ENCODE measurements around the gene ASIC1. TPM values are rescaled to one million over a fixed set of nuclear protein-coding genes. Genes with fewer than 3 reads are reported as not detected.

ASIC1 gene
- total and polyA plus RNA-seq, 4 donors, result 14.3 to 148 (median 79.5) TPM

- H3K36me3 ChIP-seq (ENCODE audit: control insufficient read depth, insufficient read depth, low read length), result peaks cover 37% of the 10 kb centered on the region
- H3K4me3 ChIP-seq (ENCODE audit: low read depth, low read length), result peak overlapping the region; percentile 41
- DNase-seq (ENCODE audit: low read depth in 4 of 6, low spot score in 6 of 6), result peak in 2 of 6 donors; percentile 47 to 58
- H3K27ac ChIP-seq (ENCODE audit: low read depth, low read length), result no peak overlapping the region
- H3K27me3 ChIP-seq (ENCODE audit: control insufficient read depth, insufficient read depth, low read length), result peaks cover 2% of the 10 kb centered on the region
- H3K4me1 ChIP-seq (ENCODE audit: control insufficient read depth, insufficient read depth, low read length), result peaks cover 57% of the 10 kb centered on the region
- H3K9me3 ChIP-seq (ENCODE audit: control insufficient read depth, insufficient read depth, low read length), result no peaks in the 10 kb centered on the region
- 15% methylated on average over 11 of the region's 30 CpGs for WGBS (ENCODE audit: insufficient coverage)
Observed at GRCh38 chr12:50057896-50058670, 687 bp downstream of the ASIC1 start.

DNA sequence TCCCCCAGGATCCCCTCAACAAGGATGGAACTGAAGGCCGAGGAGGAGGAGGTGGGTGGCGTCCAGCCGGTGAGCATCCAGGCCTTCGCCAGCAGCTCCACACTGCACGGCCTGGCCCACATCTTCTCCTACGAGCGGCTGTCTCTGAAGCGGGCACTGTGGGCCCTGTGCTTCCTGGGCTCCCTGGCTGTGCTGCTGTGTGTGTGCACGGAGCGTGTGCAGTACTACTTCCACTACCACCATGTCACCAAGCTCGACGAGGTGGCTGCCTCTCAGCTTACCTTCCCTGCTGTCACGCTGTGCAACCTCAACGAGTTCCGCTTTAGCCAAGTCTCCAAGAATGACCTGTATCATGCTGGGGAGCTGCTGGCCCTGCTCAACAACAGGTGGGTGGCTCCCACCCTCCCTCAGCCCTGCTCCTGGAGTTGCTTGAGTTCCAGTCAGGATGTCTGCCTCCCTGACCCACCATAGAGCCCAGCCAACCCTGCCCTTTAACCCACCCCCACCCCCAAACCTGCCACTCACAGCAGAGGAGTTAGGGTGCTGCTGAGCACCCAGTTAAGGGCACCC lies 1.4 kb downstream of the ASIC1 start:
- peaks cover 65% of the 10 kb centered on the region for H3K4me1 ChIP-seq (ENCODE audit: control insufficient read depth, insufficient read depth, low read length)
- WGBS (ENCODE audit: insufficient coverage), result 68% methylated on average over 14 of the region's 15 CpGs
- H3K4me3 ChIP-seq (ENCODE audit: low read depth, low read length), result no peak overlapping the region
- H3K36me3 ChIP-seq (ENCODE audit: control insufficient read depth, insufficient read depth, low read length), result peaks cover 45% of the 10 kb centered on the region
- no peaks in the 10 kb centered on the region for H3K9me3 ChIP-seq (ENCODE audit: control insufficient read depth, insufficient read depth, low read length)
- no peak for DNase-seq (ENCODE audit: low read depth in 4 of 6, low spot score in 6 of 6)
- H3K27me3 ChIP-seq (ENCODE audit: control insufficient read depth, insufficient read depth, low read length), result peaks cover 2% of the 10 kb centered on the region
- H3K27ac ChIP-seq (ENCODE audit: low read depth, low read length), result no peak overlapping the region

GRCh38 chr12:50059440-50060119 lies 2.2 kb downstream of the ASIC1 start:
- peaks cover 52% of the 10 kb centered on the region for H3K36me3 ChIP-seq (ENCODE audit: control insufficient read depth, insufficient read depth, low read length)
- H3K4me3 ChIP-seq (ENCODE audit: low read depth, low read length), result no peak overlapping the region
- no peak for DNase-seq (ENCODE audit: low read depth in 4 of 6, low spot score in 6 of 6)
- no peaks in the 10 kb centered on the region for H3K9me3 ChIP-seq (ENCODE audit: control insufficient read depth, insufficient read depth, low read length)
- WGBS (ENCODE audit: insufficient coverage), result 78% methylated on average over 11 of the region's 12 CpGs
- peaks cover 70% of the 10 kb centered on the region for H3K4me1 ChIP-seq (ENCODE audit: control insufficient read depth, insufficient read depth, low read length)
- H3K27ac ChIP-seq (ENCODE audit: low read depth, low read length), result no peak overlapping the region
- H3K27me3 ChIP-seq (ENCODE audit: control insufficient read depth, insufficient read depth, low read length), result peaks cover 2% of the 10 kb centered on the region

GRCh38 chr12:50060120-50060468 lies 2.7 kb downstream of the ASIC1 start:
- Histone ChIP-seq H3K36me3 (ENCODE audit: control insufficient read depth, insufficient read depth, low read length) (peaks cover 54% of the 10 kb centered on the region), H3K4me3 (ENCODE audit: low read depth, low read length) (no peak overlapping the region), H3K9me3 (ENCODE audit: control insufficient read depth, insufficient read depth, low read length) (no peaks in the 10 kb centered on the region), H3K4me1 (ENCODE audit: control insufficient read depth, insufficient read depth, low read length) (peaks cover 75% of the 10 kb centered on the region), H3K27me3 (ENCODE audit: control insufficient read depth, insufficient read depth, low read length) (peaks cover 2% of the 10 kb centered on the region), H3K27ac (ENCODE audit: low read depth, low read length) (no peak overlapping the region)
- no CpG with 5 or more reads among the region's 4 CpGs for WGBS (ENCODE audit: insufficient coverage)
- DNase-seq (ENCODE audit: low read depth in 4 of 6, low spot score in 6 of 6), result no peak

- Histone ChIP-seq H3K4me3 (ENCODE audit: low read depth, low read length) (no peak overlapping the region), H3K4me1 (ENCODE audit: control insufficient read depth, insufficient read depth, low read length) (peaks cover 74% of the 10 kb centered on the region), H3K27ac (ENCODE audit: low read depth, low read length) (no peak overlapping the region), H3K36me3 (ENCODE audit: control insufficient read depth, insufficient read depth, low read length) (peaks cover 65% of the 10 kb centered on the region), H3K9me3 (ENCODE audit: control insufficient read depth, insufficient read depth, low read length) (no peaks in the 10 kb centered on the region), H3K27me3 (ENCODE audit: control insufficient read depth, insufficient read depth, low read length) (peaks cover 2% of the 10 kb centered on the region)
- no CpG with 5 or more reads among the region's 2 CpGs for WGBS (ENCODE audit: insufficient coverage)
- no peak for DNase-seq (ENCODE audit: low read depth in 4 of 6, low spot score in 6 of 6)
Observed at GRCh38 chr12:50061171-50061570, 3.8 kb downstream of the ASIC1 start.

DNA sequence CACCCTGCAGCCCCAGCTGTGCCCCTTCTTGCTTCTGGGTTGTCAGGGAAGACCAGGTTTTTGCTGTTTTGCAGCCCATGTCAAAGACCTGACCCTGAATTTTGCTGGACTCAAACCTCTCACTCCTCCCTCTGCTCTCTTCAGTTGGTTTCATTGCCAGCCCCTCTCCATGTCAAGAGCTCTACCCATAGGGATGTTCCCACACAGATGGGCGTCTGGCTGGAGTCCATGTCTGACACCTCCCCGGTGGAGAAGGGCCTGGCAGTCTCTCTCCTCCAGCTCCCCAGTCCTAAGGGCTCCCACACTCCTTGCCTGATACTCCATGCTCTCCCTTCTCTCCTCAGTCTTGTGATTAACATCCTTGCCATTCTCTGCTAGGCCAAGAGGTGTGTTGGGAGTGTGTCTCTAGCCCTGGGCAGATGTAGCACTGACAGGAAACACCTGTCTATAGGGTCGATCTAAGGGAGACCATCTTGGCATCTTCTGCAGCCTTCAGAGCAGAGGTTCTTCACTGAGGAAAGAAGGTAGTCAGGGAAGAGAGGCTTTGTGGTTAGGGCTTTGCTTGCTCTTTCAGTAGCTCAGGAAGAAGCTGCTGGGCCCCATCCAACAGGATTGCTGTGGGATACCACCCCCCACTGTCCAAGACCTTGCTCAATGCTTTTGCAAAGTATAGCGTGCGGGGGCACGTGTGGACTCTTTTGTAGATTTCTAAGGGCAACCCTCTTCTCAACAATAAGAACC lies 4.7 kb downstream of the ASIC1 start:
- Histone ChIP-seq H3K4me3 (ENCODE audit: low read depth, low read length) (no peak overlapping the region), H3K4me1 (ENCODE audit: control insufficient read depth, insufficient read depth, low read length) (peaks cover 65% of the 10 kb centered on the region), H3K27ac (ENCODE audit: low read depth, low read length) (peak overlapping the region; percentile 7), H3K9me3 (ENCODE audit: control insufficient read depth, insufficient read depth, low read length) (no peaks in the 10 kb centered on the region), H3K27me3 (ENCODE audit: control insufficient read depth, insufficient read depth, low read length) (no peaks in the 10 kb centered on the region), H3K36me3 (ENCODE audit: control insufficient read depth, insufficient read depth, low read length) (peaks cover 65% of the 10 kb centered on the region)
- 63% methylated on average over 3 of the region's 6 CpGs for WGBS (ENCODE audit: insufficient coverage)
- DNase-seq (ENCODE audit: low read depth in 4 of 6, low spot score in 6 of 6), result no peak

DNA sequence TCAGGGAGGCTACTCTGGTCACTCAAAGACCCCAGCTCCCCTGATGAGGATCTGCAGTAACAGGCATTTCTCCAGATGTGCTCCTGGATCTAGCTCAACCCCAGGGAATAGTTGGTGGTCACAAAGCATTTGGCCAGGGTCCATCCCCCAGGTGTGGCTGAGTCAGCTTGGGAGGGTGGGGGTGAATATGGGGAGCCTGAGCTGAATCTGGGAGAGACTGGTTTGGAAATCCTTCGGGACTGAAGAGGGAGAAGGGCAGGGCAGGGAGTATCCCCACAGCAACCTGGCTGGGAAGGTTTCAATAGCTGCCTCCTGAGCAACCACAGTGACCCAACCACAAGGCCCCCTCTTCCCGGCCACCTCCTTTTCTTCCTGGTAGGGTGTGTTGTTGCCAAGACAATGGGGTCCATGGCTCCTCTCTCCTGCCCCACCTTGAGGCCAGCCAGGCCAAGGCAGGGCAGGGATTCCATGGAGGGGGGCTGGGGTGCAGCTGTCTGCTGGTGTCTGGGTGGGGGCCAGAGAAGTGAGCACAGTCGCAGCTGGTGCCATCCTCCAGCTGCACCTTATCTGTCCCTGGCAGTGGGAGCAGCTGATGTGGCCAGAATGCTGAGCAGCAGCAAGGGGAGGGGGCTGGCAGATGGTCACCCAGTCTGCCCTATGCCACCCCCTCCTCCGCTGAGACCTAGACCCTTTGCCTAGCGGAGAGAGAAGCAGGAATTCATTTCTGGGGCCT lies 5.5 kb downstream of the ASIC1 start:
- Histone ChIP-seq H3K27ac (ENCODE audit: low read depth, low read length) (peak overlapping the region; percentile 22), H3K4me1 (ENCODE audit: control insufficient read depth, insufficient read depth, low read length) (peaks cover 63% of the 10 kb centered on the region), H3K36me3 (ENCODE audit: control insufficient read depth, insufficient read depth, low read length) (peaks cover 69% of the 10 kb centered on the region), H3K27me3 (ENCODE audit: control insufficient read depth, insufficient read depth, low read length) (no peaks in the 10 kb centered on the region), H3K4me3 (ENCODE audit: low read depth, low read length) (no peak overlapping the region), H3K9me3 (ENCODE audit: control insufficient read depth, insufficient read depth, low read length) (no peaks in the 10 kb centered on the region)
- peak in 2 of 6 donors; percentile 61 to 64 for DNase-seq (ENCODE audit: low read depth in 4 of 6, low spot score in 6 of 6)
- 45% methylated on average over 3 of the region's 5 CpGs for WGBS (ENCODE audit: insufficient coverage)

- peaks cover 48% of the 10 kb centered on the region for H3K4me1 ChIP-seq (ENCODE audit: control insufficient read depth, insufficient read depth, low read length)
Observed at GRCh38 chr12:50065726-50066310, 8.4 kb downstream of the ASIC1 start.

DNA sequence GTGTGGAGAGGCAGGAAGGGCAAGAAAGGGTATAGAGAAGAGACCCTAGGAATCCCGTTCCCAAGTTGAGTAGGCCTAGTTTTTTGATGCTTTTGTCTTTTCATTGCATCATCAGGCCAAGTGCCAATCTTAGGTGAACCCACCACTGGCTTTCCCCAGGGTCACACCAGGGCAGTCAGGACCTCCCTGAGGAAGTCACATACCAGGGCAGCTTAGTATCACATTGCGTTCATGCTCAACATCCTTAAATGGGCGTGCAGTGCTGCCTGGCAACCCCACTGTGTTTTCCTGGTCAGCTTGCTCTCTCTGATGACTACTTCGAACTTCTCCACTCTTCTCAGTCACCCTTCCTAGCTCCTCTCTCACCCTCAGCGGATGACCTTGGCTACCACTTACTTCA lies 9.0 kb downstream of the ASIC1 start:
- Histone ChIP-seq H3K9me3 (ENCODE audit: control insufficient read depth, insufficient read depth, low read length) (no peaks in the 10 kb centered on the region), H3K27ac (ENCODE audit: low read depth, low read length) (no peak overlapping the region), H3K27me3 (ENCODE audit: control insufficient read depth, insufficient read depth, low read length) (no peaks in the 10 kb centered on the region), H3K36me3 (ENCODE audit: control insufficient read depth, insufficient read depth, low read length) (peaks cover 62% of the 10 kb centered on the region), H3K4me3 (ENCODE audit: low read depth, low read length) (no peak overlapping the region), H3K4me1 (ENCODE audit: control insufficient read depth, insufficient read depth, low read length) (peaks cover 49% of the 10 kb centered on the region)
- no peak for DNase-seq (ENCODE audit: low read depth in 4 of 6, low spot score in 6 of 6)
- 43% methylated on average over 5 of the region's 5 CpGs for WGBS (ENCODE audit: insufficient coverage)

More at GRCh38 chr12:50065726-50066310, 8.4 kb downstream of the ASIC1 start:
- Histone ChIP-seq H3K27me3 (ENCODE audit: control insufficient read depth, insufficient read depth, low read length) (no peaks in the 10 kb centered on the region), H3K27ac (ENCODE audit: low read depth, low read length) (no peak overlapping the region), H3K4me3 (ENCODE audit: low read depth, low read length) (no peak overlapping the region), H3K36me3 (ENCODE audit: control insufficient read depth, insufficient read depth, low read length) (peaks cover 60% of the 10 kb centered on the region), H3K9me3 (ENCODE audit: control insufficient read depth, insufficient read depth, low read length) (no peaks in the 10 kb centered on the region)
- no peak for DNase-seq (ENCODE audit: low read depth in 4 of 6, low spot score in 6 of 6)
- 100% methylated on average over 1 of the region's 3 CpGs for WGBS (ENCODE audit: insufficient coverage)

Data from spinal cord (tissue), 10 donors.